ENCODE data around the gene XCR1.
"Not testable (repeated sequence)": the region's sequence is repeated elsewhere in the genome, so short reads cannot be mapped to it uniquely, and the experiment has no call there.

XCR1 gene, protein sequence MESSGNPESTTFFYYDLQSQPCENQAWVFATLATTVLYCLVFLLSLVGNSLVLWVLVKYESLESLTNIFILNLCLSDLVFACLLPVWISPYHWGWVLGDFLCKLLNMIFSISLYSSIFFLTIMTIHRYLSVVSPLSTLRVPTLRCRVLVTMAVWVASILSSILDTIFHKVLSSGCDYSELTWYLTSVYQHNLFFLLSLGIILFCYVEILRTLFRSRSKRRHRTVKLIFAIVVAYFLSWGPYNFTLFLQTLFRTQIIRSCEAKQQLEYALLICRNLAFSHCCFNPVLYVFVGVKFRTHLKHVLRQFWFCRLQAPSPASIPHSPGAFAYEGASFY

DNA sequence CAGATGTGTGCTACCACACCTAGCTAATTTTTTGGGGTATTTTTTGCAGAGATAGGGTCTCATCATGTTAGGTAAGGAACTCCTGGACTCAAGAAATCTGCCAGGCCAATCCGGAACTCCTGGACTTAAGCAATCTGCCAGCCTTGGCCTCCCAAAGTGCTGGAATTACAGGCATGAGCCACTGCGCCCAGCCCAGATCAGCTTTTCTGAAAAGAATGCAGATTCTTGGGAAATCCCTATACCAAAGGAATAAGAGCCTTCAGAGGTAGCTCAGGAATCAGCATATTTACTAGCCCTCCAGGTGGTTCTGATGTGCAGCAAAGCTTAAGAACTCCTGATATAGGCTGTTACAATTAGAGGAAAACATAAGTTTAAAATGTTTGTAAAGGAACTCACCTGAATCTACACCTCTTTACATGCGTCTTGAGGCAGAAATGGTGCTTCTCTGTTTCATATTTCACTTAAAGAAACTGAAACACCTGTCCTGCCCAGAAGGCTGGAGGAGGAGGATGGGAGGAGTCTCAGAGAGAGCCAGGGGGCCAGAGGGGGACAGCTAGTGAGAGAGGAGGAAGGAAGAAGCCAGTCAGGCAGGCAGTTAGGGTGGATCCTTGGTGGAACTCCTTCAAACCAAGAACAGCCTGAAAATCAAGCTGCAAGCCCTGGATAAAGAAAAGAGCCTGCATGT, at the start of gene XCR1:
XCR1 (minus strand) TSS at position 463 of the 685 bp plus-strand sequence. CDS start 5,536 bp downstream, outside the sequence.
- DNase-seq (ENCODE audit: low read depth) = no peak

DNA sequence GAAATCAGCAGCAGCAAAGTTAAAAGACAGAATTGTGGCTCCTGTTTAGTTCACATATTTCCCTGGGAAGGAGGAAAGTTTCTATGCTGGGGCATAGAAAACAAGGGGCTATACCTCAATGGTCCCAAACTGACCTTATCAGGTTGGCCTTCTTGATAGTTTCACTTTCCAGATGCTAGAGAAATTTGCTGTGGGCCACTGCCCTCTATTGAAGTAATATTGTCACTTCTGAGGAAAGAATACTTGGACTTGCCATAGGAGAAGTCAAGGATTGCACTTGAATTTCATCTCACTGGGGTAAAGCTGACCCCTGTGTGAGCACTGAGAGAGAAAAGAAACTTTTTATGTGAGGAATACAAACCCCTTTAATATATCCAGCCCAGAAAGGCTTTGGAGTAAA, 49.3 kb upstream of the XCR1 start:
- DNase-seq (ENCODE audit: low read depth) = peak; percentile 25

- DNase-seq (ENCODE audit: low read depth) = no peak
Measured at GRCh38 chr3:46075816-46076215, 48.5 kb upstream of the XCR1 start.

DNA sequence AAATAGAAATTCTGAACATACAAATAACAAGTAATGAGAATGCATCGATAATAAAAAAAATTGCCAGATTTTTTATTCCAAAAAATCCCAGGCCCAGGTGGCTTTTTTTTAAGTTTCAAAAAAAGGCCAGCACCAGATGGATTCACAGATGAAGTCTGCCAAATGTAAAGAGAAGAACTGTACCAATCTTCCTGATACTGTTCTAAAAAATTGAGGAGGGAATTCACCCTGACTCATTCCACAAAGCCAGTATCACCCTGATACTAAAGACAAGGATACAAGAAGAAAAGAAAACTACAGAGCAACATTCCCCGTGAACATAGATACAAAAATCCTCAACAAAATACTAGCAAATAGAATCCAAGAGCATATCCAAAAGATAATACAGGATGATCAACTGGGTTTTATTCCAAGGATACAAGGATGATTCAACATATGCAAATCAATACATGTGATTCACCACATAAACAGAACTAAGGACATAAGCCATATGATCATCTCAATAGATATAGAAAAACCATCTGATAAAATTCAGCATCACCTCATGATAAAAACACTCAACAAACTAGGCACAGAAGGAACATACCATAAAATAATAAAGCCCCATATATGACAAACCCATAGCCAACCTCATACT, 44.1 kb upstream of the XCR1 start:
- no peak for DNase-seq (ENCODE audit: low read depth)

GRCh38 chr3:46070595-46071093, 43.4 kb upstream of the XCR1 start:
- no peak for DNase-seq (ENCODE audit: low read depth)

DNA sequence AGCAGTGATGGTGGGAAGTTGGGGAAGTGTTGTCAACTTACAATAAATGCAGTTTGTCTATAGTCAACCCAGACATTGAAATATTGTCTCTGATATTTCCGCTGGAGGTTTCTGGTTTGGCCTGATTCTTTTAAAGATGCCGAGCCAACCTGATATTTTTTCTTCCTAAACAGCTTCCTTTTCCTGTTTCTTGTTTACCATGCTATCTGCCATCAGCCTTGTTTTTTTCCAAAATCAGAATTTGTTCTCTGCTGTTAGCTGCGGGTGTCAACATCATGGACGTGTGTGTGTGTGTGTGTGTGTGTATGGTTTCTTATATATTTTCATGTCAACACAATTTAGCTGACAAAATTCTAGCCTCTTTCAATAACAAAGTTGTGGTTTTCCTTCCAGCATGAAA, 41.2 kb upstream of the XCR1 start:
- DNase-seq (ENCODE audit: low read depth) = no peak

GRCh38 chr3:46067401-46067800, 40.1 kb upstream of the XCR1 start:
- DNase-seq (ENCODE audit: low read depth) = no peak

GRCh38 chr3:46065750-46066256, 38.5 kb upstream of the XCR1 start:
- no peak for DNase-seq (ENCODE audit: low read depth)

DNA sequence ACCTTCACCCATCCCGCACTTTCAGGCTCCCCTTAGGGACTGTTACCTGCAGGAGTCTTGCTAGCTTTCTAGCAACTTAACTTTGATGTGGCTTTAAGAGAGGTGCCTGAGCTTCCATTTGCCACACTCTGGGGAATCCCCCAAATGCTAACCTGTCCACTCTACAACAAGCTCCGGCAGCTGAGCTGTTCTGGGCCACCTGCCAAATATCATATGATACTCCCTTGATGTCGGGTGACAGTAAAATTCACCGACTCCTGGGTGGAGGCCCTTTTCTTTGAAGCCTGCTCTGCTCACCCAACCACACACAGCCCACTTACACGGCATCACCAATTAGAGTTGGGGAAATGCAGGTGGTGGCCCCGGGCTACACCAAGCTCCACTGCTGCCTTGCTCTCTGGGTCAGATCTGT, 38.0 kb upstream of the XCR1 start:
- DNase-seq (ENCODE audit: low read depth) = peak; percentile 36

DNA sequence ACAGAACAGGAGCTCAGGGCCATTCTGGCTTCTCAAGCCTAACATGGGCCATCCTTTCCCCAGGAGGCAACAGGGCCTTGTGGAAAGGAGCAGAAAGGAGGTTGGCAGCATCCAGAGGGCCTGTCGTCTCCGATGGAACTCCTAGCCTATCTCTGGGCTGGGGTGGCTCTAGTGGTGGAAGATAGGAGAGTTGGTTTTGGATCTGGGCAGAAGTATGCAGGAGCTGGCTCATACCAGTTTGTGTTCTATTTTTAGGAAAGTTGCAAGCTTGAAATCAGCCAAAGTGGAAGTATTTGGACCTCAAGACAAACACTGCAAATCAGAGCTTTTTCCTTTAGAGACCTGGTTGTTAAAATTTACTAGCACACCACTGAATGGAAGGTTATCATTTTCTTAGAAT, 35.4 kb upstream of the XCR1 start:
- no peak for DNase-seq (ENCODE audit: low read depth)

DNA sequence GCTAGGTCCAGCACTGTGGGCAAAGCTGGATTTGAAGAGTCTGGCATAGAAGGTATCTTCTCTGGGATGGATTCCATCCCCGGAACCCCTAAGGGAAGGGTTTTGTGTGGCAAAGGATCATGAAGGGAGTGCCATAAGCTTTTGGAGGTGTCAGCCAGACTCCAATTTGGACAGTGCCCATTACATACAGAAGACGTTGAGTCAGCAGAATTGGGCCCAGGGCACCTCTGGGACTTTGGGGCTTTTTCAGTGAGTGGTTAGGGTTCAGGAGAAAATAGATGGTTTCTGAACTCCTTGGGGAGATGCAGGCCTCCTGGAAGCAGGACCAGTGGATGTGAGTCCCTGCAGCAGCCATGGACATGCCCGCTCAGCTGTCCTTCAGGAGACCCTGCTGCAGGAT, 34.6 kb upstream of the XCR1 start:
- DNase-seq (ENCODE audit: low read depth) = no peak

- DNase-seq (ENCODE audit: low read depth) = no peak
Measured at GRCh38 chr3:46061108-46061720, 33.9 kb upstream of the XCR1 start.

DNA sequence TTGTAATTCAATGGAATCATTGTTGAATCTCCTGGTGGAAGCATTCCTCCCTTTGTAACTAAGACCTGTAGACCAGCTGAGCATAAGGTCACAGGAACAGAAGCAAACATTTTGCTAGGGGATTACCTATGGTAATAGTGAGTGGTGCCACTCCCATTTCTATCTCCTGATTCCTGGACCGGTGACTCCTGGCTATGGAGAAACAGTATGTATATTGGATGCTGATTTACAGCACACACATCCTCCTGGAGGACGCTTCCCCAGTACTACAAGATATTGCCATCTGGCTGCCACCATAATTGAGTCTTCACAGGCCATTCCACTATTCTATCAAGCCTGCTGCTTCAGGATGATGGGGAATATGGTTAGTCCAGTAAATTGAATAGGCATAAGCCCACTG, 33.3 kb upstream of the XCR1 start:
- DNase-seq (ENCODE audit: low read depth) = no peak

DNA sequence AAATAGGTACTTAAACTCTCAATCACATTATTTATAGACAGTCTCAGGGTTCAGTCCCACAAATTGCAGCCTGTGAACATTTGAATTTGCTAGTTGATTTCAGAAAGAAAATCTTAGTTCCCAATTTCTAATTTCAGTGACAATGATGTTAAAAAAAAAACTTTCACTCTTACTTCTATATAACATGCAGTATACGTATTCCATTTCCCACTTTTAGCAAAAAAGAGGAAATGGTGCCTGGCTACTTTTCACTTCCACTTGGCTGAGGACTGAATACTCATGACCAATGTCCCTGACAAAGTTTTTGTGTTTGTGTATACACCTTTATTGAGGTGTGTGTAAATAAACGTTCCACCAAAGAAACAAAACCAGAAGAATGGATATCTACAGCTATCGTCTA, 32.1 kb upstream of the XCR1 start:
- DNase-seq (ENCODE audit: low read depth) = no peak

- DNase-seq (ENCODE audit: low read depth) = no peak
Measured at GRCh38 chr3:46058981-46059380, 31.7 kb upstream of the XCR1 start.

- no peak for DNase-seq (ENCODE audit: low read depth)
Measured at GRCh38 chr3:46057716-46058115, 30.4 kb upstream of the XCR1 start.

DNA sequence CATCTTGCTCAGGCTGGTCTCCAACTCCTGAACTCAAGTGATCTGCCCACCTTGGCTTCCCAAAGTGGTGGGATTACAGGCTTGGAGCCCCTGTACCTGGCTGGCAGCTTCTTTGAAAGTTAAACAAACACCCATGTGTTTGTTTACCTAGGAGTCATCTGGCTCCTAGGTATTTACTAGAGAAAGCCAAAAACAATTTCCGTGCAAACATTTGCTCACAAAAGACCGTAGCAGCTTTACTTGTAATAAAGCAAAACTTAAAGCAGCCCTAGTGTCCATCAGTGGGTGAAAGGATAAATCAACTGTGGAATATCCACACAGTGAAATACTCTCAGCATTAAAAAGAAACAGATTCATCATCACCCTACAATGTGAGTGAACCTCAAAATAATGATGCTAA, 29.4 kb upstream of the XCR1 start:
- no peak for DNase-seq (ENCODE audit: low read depth)

DNA sequence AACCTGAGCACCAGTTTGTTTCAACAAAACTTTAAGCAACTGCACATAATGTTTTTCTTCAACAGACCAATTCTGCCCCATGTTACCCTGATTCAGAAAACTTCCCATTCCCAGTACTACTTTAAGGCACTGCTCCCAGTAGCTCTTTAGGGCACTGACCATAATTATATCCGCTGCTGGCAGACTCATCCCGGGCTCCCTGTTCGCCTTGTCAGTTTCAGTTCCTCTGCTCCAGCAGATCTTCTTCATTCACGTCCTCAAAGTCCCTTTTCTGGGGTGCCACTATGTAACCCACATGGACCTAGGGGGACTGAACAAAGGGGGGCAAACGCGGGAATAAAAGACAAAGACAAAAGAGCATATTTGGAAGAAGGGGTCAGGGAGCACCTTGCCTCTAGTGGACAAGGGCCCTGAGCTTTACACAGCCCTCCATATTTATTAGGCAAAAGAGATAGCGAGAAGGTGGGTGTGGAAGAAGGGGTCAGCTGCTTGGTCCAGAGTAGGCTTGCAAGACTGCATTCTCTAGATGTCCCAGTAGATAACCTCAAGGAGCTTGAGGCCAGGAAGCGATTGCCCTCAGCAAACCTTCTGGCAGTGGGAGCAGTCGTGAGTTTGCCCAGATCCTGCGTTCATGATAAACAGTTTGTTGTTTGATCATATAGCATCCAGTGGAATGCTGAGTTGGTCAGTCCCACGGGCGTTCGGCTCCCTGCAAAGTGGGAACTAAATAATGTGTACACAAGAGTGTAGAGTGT, 26.7 kb upstream of the XCR1 start:
- DNase-seq (ENCODE audit: low read depth) = not testable (repeated sequence)

DNA sequence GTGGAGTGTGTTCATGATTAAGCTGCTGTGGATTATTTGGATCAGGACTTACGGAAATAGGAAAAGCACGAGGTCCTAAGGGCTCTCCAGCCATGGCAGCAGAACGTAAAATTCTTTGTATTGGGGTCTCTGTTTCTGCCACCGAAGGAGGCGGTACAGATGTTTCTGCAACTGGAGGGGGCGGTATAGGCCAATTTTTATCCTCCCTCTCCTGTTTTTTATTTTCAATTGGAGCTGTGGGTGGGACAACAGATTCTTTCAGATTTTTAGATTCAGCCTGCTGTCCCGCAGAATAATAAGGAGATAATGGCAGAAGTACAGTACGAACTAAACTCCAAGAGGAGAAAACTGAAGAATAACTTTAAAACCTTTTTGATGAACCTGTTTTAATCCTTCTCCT, 26.0 kb upstream of the XCR1 start:
- DNase-seq (ENCODE audit: low read depth) = not testable (repeated sequence)

DNA sequence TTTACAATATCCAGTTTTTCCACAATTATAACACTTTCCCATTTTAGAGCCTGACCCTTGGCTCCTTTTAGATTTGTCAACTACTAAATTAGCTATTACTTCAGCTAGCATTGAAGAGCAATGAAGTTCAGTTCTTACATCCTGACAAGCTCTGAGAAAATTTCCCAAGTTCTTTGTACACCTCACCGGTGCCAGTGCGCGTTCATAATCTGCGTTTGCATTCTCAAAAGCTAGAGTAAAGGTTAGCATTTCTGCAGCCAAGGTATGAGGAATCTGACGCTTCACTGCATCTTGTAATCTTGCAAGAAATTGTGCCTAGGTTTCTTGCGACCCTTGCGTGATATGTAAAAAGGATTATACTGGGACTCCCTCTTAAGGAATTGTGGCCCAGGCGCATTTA, 25.2 kb upstream of the XCR1 start:
- DNase-seq (ENCODE audit: low read depth) = no peak

DNA sequence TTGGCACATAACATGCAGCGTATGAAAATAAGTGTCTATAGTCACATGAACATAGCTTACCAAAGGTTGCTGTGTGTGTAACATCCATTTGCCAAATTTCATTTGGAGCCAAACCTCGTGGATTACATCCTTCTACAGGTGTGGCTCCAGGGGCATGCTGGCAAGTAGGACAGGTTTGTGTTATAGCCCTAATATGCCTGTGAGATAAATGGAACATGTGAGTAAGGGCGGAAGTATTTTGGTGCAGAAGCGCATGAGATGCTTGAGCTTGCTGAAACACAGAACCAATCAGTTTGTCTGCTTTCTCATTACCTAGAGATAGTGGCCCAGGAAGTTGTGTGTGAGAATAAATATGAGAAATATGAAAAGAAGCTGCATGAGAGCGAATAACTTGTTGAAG, 21.8 kb upstream of the XCR1 start:
- no peak for DNase-seq (ENCODE audit: low read depth)

DNA sequence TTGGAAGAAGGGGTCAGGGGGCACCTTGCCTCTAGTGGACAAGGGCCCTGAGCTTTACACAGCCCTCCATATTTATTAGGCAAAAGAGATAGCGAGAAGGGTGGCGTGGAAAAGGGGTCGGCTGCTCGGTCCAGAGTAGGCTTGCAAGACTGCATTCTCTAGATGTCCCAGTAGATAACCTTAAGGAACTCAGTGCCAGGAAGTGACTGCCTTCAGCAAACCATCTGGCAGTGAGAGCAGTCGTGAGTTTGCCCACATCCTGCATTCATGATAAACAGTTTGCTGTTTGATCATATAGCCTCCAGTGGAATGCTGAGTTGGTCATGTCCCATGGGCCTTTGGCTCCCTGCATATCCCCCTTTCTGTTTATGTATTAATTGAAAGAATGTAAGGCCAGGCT, 18.9 kb upstream of the XCR1 start:
- peak; percentile 30 for DNase-seq (ENCODE audit: low read depth)
